GM06990 (cell line): ENCODE results near the gene NSD1.
A peak's percentile ranks its signal among the peaks of the same experiment; 100 is the strongest.

Experiments used
- DNase-seq: peaks from one replicate; pipeline ENCODE4 v3.0.0-alpha.2; 2011; ENCODE audit not compliant: insufficient read length; ENCODE audit errors: extremely low read depth
- H3K27me3 ChIP-seq: replicated peaks from 2 replicates; pipeline ENCODE4 v1.6.0; 2011; ENCODE audit warnings: low read length; ENCODE audit not compliant: control insufficient read depth, insufficient read depth
- H3K36me3 ChIP-seq: 2 replicates; pipeline ENCODE4 v1.5.1; 2011; ENCODE audit warnings: low read length; ENCODE audit not compliant: control insufficient read depth, insufficient read depth
- H3K4me3 ChIP-seq: replicated peaks from 2 replicates; pipeline ENCODE4 v1.5.1; 2011; ENCODE audit warnings: low read depth, mild to moderate bottlenecking, control low read depth, low read length
- TF ChIP-seq, protein P1 (sequence below): IDR thresholded peaks from 2 replicates; pipeline ENCODE4 v1.5.1; 2011; ENCODE audit warnings: low read length, control low read depth, mild to moderate bottlenecking, inconsistent platforms; ENCODE audit not compliant: insufficient read depth, poor library complexity, severe bottlenecking

NSD1 gene

DNA sequence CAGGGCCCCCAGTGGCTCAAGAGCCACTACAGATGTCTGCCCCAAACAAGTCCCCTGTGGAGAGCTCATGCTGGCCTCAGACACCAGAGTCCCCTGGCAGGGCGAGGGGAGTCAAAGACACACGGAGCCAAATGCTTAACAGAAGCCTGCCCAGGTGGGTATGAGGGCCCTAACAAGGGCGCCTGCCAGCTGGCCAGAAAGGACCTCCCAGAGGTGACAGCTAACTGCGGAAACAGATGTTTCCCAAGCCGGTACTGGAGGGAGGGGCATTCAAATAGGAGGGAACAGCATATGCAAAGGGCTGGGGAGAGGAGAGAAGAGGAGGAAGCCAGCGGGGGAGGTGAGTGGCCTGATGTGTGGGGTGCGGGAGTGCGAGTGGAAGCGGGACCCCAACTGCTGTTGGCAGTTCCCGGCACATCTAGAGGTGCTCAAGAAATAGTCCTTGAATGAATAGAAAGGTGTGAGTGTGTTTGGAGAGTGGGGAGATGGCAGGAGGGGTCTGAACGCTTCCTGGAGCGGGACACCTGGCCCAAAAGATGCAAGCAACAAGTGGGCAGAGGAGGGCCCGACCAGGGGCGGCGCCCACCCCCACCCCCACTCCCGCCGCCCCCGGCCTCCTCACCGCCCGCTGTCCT lies 177.3 kb downstream of the NSD1 start:
- DNase-seq: peak; percentile 60
- Histone ChIP-seq H3K4me3 (peak overlapping the region; percentile 75), H3K27me3 (no peaks in the 10 kb centered on the region), H3K36me3 (peaks cover 7% of the 10 kb centered on the region)
- TF ChIP-seq, protein P1, sequence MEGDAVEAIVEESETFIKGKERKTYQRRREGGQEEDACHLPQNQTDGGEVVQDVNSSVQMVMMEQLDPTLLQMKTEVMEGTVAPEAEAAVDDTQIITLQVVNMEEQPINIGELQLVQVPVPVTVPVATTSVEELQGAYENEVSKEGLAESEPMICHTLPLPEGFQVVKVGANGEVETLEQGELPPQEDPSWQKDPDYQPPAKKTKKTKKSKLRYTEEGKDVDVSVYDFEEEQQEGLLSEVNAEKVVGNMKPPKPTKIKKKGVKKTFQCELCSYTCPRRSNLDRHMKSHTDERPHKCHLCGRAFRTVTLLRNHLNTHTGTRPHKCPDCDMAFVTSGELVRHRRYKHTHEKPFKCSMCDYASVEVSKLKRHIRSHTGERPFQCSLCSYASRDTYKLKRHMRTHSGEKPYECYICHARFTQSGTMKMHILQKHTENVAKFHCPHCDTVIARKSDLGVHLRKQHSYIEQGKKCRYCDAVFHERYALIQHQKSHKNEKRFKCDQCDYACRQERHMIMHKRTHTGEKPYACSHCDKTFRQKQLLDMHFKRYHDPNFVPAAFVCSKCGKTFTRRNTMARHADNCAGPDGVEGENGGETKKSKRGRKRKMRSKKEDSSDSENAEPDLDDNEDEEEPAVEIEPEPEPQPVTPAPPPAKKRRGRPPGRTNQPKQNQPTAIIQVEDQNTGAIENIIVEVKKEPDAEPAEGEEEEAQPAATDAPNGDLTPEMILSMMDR: no peak

DNA sequence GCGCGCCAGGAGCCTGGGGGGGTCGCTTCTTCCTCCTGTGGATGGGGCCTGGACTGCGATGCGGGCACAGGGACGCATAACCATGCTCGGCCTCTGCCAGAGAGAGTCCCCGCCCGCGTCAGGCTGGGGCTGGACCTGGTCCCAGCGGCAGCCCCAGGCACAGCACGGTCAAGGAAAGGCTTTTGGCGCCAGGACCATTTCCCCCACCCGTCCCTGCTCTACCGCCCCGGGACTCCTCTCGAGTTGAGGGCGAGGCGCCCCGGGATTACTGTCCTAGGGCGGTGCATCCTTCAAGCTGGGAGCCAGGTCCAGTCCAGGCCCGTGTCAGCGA lies 177.8 kb downstream of the NSD1 start:
- Histone ChIP-seq H3K27me3 (no peaks in the 10 kb centered on the region), H3K36me3 (peaks cover 5% of the 10 kb centered on the region), H3K4me3 (peak overlapping the region; percentile 75)
- DNase-seq: no peak
- TF ChIP-seq, protein P1: no peak

DNA sequence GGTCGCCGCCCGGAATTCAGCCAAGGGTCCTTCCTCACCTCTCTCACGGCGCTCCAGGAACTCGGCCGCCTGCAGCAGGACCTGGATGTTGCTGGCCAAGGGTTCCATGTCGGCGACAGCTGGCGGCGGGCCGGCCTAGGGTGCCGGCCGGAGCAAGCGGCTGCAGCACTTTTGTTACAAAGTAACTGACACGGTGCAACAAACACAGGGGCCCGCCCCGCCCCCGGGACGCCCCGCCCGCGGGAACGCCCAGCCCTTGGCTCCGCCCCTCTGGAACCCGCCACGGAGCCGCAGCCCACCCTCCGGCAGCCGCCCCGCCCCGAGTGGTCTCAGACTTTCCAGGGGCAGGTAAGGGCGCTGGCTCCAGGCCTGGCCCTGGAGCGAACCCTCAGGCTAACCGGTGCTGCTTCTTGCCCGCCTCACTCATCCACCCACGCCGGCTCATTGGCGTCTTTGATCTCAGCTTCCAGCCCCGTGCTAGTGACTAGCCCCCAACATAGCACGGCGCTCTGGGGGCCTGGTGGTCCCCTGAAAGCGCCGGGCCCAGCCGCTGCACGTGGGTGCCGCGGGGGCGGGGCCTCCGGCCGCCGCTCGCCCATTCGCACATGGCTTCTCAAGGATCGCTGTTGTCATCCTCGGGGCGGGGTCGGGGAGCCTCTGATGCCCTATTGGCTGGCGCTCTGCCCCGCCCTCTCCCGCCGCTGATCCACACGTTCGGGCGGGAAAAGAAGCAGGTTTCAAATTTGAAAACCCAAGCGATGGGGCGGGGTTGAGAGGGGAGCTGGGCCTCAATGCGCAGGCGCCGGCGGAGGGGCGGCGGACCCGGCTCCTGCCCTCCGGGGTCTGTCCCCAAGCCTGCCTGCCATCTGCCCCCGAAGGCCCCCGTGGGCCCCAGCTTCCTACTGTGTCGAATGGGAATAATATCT lies 178.4 kb downstream of the NSD1 start, which contains the start of gene MXD3:
MXD3 (minus strand) TSS at position 176 of the 926 bp plus-strand sequence; CDS start at position 108, 68 bp downstream.
- peak within 1 kb of the TSS; percentile 75 for H3K4me3 ChIP-seq
- peak; percentile 97 for DNase-seq
- H3K36me3 ChIP-seq: peaks cover 5% of the 10 kb centered on the region
- H3K27me3 ChIP-seq: no peaks in the 10 kb centered on the region
- TF ChIP-seq, protein P1: no peak

DNA sequence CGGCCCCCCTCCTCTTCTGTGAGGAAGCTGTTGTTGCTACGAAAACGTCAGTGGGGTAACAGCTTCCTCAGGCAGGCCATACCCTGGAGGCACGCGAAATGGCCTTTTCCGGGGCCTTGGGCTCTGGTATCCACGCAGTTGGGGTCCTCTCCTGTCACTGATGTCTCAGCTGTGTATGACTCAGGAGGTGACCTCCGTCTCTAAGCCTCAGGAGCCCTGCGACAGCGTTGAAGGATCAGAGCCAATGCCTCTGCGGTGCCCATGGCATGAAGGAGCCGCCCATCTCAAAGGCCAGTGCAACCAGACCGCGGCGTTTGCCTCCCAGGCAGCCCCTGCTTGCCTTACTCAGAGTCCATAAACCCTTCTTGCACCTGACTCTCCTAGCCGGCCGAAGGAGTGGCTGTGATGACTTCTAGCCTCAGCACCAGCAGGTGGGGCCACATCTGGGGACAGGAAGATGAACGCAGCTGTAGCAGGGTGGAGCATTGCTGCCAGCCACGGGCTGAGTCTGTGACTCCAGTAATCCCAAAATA lies 179.1 kb downstream of the NSD1 start:
- peak overlapping the region; percentile 64 for H3K4me3 ChIP-seq
- no peaks in the 10 kb centered on the region for H3K27me3 ChIP-seq
- TF ChIP-seq, protein P1: peak; percentile 34
- DNase-seq: peak; percentile 71
- H3K36me3 ChIP-seq: peaks cover 4% of the 10 kb centered on the region; the same call in 1 of the 2 replicates

DNA sequence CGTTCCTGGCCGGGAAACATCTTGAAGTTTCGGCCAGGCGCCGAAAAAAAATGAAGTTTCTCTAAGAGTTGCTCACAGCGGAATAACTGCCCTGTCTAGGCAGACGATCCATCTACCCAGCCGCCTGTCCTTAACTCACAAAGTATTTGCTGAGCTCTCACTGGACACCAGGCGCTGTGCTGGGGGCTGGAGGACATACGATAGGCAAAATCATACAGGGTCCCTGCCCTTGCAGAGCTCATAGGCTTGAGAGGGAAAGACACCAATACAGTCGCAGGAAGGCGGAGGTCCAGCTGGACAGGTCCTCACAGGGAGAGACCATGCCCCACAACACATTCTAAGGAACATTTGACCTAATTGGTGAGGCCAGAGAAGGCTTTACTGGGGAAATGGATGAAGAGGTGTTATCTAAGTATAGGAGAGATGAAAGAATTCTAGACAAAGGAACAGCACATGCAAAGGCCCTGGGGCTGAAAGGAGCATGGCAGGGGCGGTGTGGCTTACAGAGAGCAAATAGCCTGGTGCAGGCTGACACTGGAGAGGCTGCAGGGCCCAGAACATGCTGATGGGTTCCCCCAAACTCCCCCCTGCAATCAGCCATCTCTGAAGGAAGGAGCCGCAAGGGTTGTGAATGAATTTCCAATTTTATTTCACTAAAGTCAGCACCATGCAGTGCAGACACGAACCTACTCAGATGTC lies 180.1 kb downstream of the NSD1 start:
- DNase-seq: no peak
- no peaks in the 10 kb centered on the region for H3K27me3 ChIP-seq
- TF ChIP-seq, protein P1: no peak
- peaks cover 4% of the 10 kb centered on the region; the same call in 1 of the 2 replicates for H3K36me3 ChIP-seq
- no peak overlapping the region for H3K4me3 ChIP-seq
